Measurements from ENCODE around the gene PNPLA3. TPM values are rescaled to one million over a fixed set of nuclear protein-coding genes. Genes with fewer than 3 reads are reported as not detected.

PNPLA3 gene
- total RNA-seq, 1 donor from 2014 or later: 11.4 TPM

- DNase-seq (ENCODE audit: low spot score): no peak
Measured at GRCh38 chr22:43957871-43958270, 34.3 kb downstream of the PNPLA3 start.

GRCh38 chr22:43964314-43964857, 40.8 kb downstream of the PNPLA3 start:
- no peak for DNase-seq (ENCODE audit: low spot score)

GRCh38 chr22:43967069-43967468, 43.5 kb downstream of the PNPLA3 start:
- no peak for DNase-seq (ENCODE audit: low spot score)

- DNase-seq (ENCODE audit: low spot score): no peak
Measured at GRCh38 chr22:43968614-43969013, 45.0 kb downstream of the PNPLA3 start.

GRCh38 chr22:43969021-43969878, 45.6 kb downstream of the PNPLA3 start:
- no peak for DNase-seq (ENCODE audit: low spot score)

- peak; percentile 50 for DNase-seq (ENCODE audit: low spot score)
Measured at GRCh38 chr22:43969989-43970755, 46.6 kb downstream of the PNPLA3 start.

- DNase-seq (ENCODE audit: low spot score): no peak
Measured at GRCh38 chr22:43971112-43971511, 47.5 kb downstream of the PNPLA3 start.

GRCh38 chr22:43972931-43973462, 49.4 kb downstream of the PNPLA3 start:
- no peak for DNase-seq (ENCODE audit: low spot score)

GRCh38 chr22:43974028-43974545, 50.5 kb downstream of the PNPLA3 start:
- DNase-seq (ENCODE audit: low spot score): no peak

GRCh38 chr22:43975041-43975440, 51.4 kb downstream of the PNPLA3 start:
- no peak for DNase-seq (ENCODE audit: low spot score)

GRCh38 chr22:43976861-43977795, 53.5 kb downstream of the PNPLA3 start:
- no peak for DNase-seq (ENCODE audit: low spot score)

- DNase-seq (ENCODE audit: low spot score): no peak
Measured at GRCh38 chr22:43978558-43978957, 55.0 kb downstream of the PNPLA3 start.

GRCh38 chr22:43980579-43980978, 57.0 kb downstream of the PNPLA3 start:
- no peak for DNase-seq (ENCODE audit: low spot score)

- no peak for DNase-seq (ENCODE audit: low spot score)
Measured at GRCh38 chr22:43980996-43981395, 57.4 kb downstream of the PNPLA3 start.

- DNase-seq (ENCODE audit: low spot score): no peak
Measured at GRCh38 chr22:43983808-43984207, 60.2 kb downstream of the PNPLA3 start.

GRCh38 chr22:43985532-43985931, 61.9 kb downstream of the PNPLA3 start:
- no peak for DNase-seq (ENCODE audit: low spot score)

- no peak for DNase-seq (ENCODE audit: low spot score)
Measured at GRCh38 chr22:43988116-43988820, 64.7 kb downstream of the PNPLA3 start.

- no peak for DNase-seq (ENCODE audit: low spot score)
Measured at GRCh38 chr22:43988960-43989359, 65.4 kb downstream of the PNPLA3 start.

- DNase-seq (ENCODE audit: low spot score): no peak
Measured at GRCh38 chr22:43990044-43990443, 66.4 kb downstream of the PNPLA3 start.

- no peak for DNase-seq (ENCODE audit: low spot score)
Measured at GRCh38 chr22:43991316-43992020, 67.9 kb downstream of the PNPLA3 start.

Data from mucosa of gallbladder (tissue), 1 donor.